Sigmoid colon (tissue), 4 donors: Measurements from ENCODE around the gene ZDHHC22.

Experiments used
- POLR2AphosphoS5 ChIP-seq, 4 donors: sonication (generic); formaldehyde crosslinking; IDR thresholded peaks; one replicate each; pipeline ENCODE4 v1.6.1; 2017; ENCODE audit warnings: antibody characterized with exemption in 4 of 4
- TF ChIP-seq, protein P1 (sequence below), 4 experiments: fragments of 450-650 bp in 3 of 4; fragments of 200-600 bp in 1 of 4; IDR thresholded peaks; one replicate each; pipeline ENCODE4 v1.5.1; 2016 to 2019; ENCODE audit warnings: antibody characterized with exemption in 4 of 4, mild to moderate bottlenecking in 3 of 4, moderate library complexity in 2 of 4

DNA sequence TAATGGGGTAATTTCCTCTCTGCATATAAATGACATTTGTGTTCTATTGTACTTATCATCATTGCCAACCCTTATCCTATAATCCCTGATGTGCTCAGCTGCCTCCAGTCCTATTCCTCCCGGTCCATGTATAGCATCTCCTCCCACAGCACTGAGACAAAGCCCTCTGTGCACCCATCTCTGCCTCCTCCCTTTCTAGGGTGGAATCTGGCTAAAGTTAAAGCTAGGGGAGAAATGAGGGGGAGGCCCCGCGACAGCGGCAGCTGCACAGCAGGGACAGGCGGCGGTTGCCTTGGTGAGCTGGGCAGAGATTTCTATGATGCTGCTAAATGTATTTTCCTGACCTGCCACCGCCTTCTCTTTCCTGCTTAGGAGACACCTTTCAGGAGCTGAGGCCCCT, 12.8 kb upstream of the ZDHHC22 start:
- TF ChIP-seq, protein P1, sequence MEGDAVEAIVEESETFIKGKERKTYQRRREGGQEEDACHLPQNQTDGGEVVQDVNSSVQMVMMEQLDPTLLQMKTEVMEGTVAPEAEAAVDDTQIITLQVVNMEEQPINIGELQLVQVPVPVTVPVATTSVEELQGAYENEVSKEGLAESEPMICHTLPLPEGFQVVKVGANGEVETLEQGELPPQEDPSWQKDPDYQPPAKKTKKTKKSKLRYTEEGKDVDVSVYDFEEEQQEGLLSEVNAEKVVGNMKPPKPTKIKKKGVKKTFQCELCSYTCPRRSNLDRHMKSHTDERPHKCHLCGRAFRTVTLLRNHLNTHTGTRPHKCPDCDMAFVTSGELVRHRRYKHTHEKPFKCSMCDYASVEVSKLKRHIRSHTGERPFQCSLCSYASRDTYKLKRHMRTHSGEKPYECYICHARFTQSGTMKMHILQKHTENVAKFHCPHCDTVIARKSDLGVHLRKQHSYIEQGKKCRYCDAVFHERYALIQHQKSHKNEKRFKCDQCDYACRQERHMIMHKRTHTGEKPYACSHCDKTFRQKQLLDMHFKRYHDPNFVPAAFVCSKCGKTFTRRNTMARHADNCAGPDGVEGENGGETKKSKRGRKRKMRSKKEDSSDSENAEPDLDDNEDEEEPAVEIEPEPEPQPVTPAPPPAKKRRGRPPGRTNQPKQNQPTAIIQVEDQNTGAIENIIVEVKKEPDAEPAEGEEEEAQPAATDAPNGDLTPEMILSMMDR (IDR thresholded peaks at IDR 0.05) = no peak
- no peak for TF ChIP-seq POLR2AphosphoS5 (IDR thresholded peaks at IDR 0.05)
